GM18519 (cell line): ENCODE results near the gene CPNE4.

Experiments used
- ATAC-seq: cut with Tn5 transposase; IDR thresholded peaks from one replicate; pipeline ENCODE4 v1.9.1; 2021; ENCODE audit warnings: mild to moderate bottlenecking, moderate library complexity; ENCODE audit not compliant: unreplicated experiment, low FRiP score

The CPNE4 gene

DNA sequence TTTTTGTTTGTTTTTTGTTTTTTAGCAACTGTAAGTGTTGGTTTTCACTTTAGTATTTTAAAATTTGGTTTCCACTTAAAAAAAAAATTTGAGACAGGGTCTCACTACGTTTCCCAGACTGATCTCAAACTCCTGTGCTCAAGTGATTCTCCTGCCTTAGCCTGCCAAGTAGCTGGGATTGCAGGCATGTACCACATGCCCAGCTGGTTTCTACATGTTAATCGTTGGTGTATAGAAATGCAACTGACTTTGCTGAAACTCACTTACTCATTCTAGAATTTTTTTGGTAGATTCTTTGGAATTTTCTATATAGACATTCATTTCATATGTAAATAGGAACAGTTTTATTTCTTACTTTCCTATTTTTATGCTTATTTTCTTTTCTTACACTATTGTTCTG, 287.3 kb downstream of the CPNE4 start:
- no peak for ATAC-seq

DNA sequence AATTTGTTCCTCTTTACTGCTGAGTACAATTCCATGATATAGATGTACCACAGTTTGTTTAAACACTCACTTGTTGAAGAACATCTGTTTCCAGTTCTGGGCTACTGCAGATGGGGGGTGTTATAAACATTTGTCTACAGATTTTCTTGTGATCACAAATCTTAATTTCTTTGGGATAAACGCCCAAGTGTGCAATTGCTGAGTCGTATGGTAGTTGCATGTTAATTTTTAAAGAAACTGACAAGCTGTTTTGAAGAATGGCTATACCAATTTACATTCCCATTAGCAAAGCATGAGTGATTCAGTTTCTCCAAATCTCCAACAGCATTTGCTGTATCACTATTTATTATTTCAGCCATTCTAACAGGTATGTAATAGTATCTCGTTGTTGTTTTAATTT, 290.0 kb downstream of the CPNE4 start:
- ATAC-seq = no peak

DNA sequence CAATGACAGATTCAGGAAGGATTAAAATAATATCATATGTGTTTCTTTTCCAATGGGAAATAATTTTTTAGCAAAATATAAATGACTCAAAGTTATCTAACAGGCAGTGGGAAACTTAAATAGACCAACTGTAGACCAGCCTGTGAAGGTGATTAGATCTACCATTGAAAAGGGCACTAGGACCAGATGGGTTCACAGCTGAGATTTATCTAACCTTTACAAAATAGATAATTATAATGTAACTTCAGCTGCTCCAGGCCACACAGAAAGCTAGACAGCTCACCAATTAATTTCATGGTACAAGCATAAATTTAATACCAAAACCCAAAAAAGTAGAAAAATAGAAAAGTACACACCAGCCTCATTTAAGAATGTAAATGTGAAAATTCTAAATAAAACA, 291.7 kb downstream of the CPNE4 start:
- ATAC-seq = no peak

DNA sequence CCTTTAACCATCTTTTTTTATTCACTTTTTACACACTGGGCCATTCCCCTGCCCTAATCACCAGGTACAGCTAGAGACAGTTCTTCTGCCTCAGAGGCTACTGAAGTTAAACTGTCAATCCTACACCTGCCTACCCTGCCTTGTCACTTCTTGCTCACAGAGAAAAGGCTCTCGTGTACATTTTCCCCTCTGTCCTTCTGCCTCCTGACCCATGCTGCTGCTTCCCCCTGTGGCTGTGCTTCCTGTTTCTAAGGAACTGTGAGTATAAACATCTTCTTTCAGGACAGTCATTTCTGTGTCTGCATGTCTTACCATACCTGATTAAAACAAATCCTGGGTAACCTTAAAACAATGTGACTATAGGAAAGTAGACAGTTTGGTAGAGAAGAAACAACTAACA, 295.6 kb downstream of the CPNE4 start:
- no peak for ATAC-seq

DNA sequence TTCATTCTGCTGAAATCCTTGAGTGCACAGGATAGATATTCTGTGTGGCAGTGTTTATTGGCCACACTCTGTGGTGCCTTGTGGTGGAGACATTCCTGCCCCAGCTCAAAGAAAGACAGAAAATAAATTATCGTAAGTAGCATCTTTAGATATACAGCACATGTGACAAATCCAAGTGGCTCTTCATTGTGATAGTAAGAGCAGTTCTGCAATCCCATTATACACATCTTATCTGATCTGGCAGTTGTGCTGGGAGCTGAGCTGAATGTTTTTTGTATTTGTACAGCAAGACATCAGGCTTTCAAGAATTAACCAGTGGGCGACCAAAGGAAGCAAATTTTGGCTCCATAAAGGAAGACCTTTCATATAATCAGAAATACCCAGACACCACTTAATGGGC, 296.7 kb downstream of the CPNE4 start:
- ATAC-seq = no peak

DNA sequence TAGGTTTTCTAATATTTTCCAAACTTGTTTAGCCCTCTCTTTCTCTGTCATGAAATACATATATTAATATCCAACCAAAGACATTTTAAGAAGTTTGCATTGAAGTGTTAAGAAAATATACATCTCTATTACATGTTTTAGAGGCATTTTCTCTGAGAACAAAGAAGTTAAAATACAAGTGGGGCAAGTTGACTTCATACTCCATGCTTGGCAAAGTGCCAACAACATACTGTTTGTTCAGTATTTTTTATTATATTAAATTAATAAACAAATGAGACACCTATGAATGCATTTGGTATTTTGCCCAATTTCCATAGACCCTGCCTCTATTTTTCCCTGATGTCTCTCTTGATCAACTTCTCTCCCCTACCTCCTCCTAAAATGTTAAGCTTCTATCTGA, 299.3 kb downstream of the CPNE4 start:
- ATAC-seq = no peak

DNA sequence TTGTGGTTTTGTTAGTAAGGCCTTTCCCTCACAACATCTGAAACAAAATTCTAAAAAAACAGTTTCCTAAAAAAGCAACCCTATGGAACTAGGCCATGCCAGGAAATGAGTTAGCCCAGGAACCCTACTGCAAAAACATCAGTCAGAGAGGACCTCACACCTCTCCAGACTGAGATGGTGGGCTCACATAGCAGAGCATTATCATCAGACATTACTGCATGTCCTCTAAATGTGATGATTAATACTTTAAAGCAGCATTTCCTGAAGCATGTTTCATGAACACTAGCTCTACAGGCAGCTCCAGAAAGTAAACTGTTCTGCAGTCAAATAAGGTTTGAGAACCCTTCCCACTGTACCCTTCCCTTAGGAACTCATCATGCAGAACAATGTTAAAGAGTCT, 299.7 kb downstream of the CPNE4 start:
- ATAC-seq = no peak

DNA sequence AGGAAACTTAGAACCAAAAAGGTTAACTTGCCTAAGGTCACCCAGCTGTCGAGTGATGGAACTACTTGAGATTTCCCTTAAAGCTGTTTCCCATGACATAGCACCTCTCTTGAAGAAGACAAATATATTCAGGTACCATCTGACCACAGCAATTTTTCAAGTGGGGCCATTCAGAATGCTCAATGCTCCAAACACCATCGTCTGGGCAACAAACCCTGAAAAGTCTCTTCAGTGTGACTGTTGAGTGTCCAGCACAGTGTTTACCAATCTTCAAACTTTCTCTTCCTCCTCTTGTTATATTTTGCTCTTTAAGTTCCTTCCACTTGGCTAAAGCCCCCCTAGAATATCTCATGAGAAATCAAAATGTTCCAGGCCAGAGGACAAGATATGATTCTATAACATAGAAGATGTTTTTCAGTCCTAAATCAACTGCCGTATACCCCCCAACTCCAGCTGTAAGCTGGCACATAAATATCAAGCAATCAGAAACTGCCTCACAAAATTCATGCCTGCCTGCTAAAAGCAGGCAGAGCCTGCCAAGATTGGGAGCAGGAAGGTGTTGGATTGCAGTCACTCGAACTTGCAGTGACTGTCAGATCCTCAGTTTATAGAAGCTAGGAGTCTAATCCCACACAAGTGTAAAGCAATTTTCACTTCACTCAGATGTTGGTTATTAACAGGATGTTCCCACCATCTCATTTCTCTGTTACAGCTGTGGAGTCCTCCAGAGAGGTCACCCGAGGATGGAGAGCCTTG, 301.6 kb downstream of the CPNE4 start:
- ATAC-seq = no peak

DNA sequence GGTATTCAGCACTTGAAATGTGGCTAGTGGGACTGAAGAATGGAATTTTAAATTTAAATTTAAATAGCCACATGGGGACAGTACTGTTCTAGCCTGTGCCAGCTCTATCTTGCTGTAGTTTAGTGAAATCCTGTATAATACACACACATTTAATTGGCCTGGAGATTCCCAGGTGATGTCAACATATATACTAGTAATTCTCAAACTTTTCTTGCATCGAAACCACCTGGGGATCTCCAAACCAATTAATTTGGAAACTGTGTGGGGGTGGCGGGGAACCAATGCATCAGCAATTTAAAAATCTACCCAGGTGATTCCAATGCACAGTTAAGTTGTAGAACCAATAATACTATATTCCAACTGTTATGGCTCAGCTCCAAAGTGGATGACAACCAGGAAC, 303.1 kb downstream of the CPNE4 start:
- ATAC-seq = no peak

DNA sequence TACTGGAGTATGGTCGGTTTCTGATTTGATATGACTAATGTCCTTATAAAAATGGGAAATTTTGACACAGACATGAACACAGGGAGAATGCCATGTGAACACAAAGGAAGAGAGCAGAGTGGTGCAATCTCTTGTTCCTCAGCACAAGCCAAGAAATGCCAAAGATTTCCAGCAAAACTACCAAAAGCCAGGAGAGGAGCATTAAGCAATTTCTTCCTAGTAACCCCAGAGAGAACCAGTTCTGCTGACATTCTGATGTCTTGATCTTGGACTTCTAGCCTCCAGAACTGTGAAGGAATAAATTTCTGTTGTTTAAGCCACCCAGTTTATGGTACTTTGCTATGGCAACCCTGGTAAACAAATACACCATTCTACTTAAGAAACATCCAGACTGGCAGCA, 304.2 kb downstream of the CPNE4 start:
- no peak for ATAC-seq

DNA sequence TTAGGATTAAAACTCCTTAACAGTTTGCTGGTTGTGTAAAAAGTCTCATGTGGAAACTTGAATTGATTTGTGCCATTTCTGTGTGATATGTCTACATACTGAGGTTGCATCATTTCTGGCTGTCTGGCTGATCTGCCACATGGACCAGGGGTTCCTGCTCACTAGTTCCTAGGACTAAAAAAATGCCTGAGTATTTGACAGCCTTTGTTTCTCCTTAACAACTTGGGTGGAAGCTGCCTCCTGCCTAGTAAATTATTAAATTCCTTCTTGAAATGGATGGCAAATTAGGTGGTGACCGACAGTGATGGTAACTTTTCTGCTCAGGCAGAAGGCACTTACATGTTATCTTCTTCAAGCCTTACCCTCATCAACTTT, 305.2 kb downstream of the CPNE4 start:
- ATAC-seq = no peak

DNA sequence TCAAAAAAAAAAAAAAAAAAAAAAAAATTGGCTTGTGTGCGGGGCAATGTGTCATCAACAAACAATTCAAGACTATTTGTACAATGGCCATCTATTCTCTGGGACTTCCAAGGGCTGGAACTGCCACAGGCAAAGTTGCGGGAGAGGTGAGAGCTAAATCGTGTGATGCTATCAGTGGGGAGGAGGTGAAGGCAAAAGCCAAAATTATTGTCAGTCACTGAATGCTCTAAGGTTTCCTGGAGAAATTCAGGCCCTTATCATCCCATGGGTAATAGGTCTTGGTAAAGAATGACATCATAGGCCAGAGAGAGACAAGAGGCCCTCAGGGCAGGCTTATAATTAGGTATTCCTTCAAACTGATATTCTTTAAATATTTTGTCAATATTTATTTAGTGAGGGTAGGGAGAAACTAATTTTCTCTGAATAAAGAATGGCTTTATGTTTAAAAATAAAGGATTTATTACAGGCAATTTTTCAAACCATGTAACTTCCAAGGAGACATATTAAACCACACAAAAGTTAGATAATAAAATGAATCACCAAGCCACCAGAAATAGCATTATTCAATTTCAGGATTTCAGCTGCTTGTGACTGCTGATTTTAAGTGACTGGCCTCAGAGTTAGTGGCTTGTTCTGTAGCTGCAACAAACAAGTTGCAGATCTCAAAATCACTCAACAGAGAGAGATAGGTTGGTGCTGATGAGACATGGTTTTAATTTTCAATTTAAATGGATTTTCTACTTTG, 305.7 kb downstream of the CPNE4 start:
- ATAC-seq = no peak

DNA sequence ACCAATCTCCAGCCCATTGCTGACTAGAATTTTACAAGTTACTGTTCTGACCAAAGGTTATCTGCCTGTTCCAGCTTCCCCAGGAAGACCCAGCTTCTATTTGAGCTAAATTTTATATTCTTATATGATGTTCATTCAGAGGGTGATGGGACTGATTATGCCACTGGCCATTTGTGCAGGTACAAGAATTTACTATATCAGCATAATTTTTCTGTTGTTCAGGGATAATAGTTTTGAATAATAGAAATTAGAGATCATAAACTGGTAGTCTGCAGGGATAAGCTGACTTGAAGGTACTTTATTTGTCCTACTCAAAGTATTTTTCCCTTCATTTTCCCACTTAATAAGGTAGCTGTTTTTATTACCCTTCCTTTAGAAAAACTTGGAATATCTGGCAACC, 309.4 kb downstream of the CPNE4 start:
- ATAC-seq = no peak

DNA sequence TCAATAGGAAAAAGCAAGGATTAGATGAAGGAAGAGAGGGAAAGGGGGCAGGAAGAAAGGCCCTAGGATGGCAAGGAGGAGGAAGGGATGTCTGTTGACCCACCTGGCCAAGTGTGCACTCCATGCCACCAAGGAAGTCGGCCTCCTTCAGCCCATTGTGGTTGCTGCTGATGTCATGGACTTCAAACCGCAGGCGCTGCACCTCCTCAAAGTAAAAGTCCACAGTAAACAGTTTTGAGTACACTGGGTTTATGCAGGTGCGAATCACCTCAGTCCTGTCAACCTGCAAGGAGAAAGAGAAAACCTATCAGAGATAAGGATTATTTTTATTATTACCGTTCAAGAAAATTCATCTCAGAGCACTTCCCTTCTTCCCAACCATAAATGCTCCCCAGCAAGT, 311.5 kb downstream of the CPNE4 start:
- ATAC-seq = no peak

DNA sequence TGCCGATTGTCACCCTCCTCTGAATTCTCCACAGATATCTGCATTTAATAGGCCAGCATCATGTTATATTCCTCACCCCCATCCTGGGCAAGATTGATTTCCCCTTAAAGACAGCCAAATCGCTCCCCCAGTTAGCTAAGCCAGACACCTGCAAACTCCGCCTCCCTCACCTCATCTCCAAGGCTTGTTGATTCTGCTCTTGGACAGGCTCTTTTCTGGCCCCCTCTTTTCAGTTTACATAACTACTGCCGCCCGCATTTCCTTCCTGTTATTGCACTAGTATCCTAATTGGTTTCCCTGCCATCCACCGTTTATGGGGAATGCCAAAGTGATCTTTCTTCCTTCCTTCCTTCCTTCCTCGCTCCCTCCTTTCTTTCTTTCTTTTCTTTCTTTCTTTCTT, 317.3 kb downstream of the CPNE4 start:
- ATAC-seq = no peak

DNA sequence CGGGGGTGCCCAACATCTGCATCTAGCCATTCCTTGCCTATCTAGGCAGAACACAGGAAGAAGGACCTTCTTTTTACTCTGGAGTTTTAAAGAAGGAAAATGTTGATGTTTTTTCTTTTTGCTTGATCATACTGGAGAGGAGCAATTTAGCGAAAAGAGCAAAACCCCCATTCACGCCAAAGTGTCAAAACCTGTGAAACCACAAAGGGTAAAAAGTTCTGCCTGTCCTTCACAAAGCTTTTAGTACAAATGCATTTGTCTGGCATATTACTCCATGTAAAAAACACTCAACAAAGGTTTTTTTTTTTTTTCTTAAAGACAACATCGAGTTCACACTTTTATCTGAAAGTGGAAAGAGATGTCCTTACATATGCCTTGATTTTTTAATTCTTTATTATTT, 317.9 kb downstream of the CPNE4 start:
- no peak for ATAC-seq

DNA sequence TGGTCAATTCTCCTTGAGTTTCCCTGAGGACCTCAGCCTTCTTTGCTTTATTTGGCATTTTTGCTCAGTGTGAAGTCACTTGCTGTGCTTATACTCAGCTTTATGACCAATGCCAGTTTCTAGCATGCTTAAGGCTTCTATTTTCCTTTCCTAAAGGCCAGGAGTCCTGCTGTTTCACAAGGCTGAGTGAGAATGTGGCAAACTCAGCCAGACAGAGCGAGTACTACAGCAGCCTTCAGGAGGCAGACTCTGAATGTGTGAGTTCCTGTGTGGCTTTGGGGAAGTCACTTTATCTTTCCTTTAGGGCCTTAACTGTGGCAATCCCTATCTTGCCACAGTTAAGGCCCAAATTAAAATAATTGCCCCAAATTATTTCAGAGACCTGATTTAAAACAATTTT, 318.8 kb downstream of the CPNE4 start:
- ATAC-seq = no peak

DNA sequence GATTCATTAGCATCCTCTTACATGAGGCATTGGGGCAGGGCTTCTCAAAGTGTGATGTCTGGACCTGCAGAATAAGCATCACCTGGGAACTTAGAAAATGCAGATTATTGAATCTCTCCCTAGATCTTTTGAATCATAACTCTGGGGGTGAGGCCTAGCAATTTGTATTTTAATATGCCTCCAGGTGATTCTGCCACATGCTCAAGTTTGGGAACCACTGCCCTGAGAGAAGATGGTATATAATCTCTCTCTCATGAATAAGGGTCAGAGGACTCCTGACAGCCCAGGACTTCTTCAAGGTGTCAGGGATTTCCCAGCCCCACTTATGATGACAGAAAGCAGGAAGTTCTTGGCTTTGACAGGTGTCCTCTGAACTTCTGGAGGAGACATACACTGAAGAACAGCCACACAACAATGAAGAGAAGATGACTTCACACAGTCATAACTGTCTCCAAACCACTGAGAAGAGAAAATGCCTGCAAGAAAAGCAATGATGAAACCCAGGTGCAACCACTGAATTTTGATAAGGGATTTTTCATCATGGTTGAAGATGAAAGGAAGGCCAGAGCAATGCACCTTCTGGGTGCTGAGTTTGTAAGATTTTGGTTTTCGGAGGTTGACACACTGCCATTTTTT, 320.1 kb downstream of the CPNE4 start:
- peak; percentile 87 for ATAC-seq

DNA sequence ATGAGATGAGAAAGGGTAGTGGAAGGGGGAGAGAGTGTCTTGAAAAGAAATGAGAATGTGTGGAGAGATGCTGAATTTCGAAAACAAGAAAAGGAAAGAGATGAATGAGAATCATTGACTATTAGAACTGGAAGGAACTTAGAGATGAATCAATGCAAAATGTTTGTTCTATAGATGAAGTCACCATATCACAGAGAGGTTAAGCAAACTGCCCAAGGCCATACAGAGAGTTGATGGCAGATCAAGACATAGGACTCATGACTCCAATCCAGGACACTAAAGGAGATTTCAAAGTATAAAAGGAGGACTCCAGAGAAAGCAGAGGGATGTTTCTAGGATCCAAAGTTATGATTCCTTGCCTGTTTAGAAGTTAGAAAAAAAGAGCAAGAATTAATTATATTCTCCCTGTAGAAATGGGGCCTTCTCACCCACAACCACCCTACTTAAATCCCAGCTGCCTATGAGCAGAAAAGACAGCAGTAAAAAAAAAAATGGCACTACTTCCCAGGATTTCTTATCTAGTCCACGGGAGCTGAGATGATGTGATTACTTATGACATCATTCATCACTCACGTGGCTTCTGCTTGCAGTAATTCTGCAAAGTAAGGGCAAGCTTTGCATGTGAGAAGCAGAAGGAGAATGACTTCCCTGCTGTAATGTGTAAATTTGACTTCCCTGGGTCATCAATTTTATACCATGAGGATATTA, 321.2 kb downstream of the CPNE4 start:
- ATAC-seq = no peak

DNA sequence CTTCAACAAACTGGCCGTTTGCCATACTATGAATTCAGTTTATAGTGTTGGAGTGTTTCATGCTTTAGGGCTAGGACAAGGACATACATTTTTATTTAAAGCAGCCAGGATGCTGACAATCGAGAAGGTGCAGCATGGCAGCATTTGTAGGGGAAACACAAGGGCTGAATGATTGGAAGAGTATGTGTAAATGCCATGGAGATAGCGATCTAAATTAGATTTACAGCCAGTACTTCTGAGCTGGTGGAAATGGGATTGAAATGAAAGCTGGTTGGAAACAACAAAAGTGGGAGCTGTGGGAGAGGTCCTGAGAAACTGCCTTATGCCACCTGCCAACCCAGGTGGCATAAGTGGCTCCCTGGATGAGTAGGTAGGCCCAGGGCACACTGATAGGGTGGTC, 322.2 kb downstream of the CPNE4 start:
- ATAC-seq = no peak

DNA sequence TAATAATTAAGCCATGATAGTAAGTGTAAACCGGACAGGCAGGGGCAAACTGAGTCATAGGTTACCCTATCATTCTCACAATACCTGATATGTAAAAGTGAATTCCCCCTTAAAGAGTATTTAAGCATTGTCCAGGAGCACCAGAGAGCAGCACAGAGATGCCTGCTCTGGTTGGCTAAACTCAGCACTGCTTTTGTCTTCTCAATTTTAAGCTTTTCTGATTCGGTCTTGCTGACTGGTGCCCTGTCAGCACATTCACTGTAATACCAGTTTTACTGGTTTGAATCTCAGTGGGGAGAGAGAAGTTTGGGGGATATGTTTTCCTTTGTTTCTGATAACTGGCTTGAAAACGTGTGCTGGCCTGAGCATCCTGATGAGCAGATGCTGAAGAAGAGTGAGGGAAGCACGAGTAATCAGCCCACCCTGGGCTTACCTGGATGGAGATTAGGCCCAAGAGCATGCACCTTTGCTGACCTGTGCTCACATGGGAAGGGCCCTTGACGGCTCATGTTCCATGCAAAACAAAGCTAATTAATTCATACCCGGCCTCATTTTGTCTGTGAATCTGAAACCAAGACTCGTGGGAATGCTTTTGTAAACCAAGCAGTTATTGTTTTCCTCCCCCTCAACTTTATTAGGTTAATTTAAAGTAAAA, 323.6 kb downstream of the CPNE4 start:
- no peak for ATAC-seq
